ENCODE results near the gene IL16.

Gene IL16

DNA sequence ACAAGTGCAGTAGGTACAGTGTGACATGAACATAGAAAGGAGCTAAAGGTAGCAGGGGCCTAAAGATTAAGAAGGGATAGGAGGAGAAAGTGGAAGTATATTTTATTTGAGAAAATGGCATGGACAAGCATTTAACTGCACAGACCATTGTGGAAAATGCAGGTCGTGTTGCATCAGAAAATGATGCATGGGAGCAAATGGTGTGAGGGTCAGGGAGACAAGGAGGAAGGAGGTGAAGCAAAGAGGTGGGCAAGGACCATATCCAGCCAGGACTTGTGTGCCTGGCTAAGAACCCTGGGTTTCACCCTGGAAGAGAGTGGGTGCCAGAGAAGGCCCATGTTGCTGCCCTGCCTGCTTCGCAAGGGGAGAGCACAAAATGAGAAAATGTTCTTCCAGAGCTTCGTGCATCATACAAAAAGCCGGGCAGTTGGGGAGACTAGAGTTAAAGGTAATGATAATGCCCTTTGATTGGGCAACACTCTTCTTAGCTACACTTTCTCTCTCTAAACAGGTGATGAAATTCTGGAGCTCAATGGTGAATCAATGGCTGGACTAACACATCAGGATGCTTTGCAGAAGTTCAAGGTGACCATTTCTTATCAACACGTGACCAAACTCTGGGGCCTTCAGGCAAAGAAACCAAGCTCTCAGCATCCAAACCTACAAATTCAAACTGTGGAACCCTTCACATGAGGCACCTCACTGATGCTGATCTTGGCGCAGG lies 81.8 kb downstream of the IL16 start:
- no peak for DNase-seq

DNA sequence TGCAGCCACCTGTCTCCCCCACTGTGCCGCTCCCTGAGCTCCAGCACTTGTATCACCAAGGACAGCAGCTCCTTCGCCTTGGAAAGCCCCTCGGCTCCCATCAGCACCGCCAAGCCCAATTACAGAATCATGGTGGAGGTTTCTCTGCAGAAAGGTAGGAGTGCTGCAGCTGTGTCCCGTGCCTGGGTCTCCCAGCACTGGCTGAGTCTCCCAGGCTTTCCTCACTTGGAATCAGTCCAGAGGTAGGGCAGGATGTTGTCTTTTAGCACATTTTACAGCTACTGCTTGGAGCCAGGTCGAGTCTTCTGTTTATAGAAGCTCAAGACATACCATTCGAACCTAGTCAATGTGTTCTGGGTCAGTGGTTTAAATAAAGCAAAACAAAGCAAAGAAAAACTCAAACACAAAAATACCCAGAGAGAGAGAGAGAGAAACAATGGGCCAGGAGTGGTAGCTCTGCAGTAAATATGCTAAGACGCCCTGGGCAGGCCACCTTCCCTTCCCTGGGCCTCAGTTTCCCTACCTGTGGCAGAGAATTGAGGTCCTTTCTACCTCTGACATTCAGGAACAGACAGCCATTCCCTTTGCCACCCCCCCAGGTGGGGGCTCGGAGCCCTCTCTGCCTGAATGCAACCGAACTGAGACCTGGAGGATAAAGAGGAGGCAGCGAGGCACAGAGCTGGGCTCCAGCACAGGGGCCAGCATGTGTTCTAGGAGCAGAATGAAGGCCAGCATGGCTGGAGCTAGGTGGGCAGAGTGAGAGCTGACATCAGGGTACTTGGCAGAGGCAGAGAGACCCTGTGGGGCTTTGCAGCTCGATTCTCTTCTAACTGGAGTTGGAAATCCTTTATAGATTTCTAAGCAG lies 83.2 kb downstream of the IL16 start:
- DNase-seq: no peak

DNA sequence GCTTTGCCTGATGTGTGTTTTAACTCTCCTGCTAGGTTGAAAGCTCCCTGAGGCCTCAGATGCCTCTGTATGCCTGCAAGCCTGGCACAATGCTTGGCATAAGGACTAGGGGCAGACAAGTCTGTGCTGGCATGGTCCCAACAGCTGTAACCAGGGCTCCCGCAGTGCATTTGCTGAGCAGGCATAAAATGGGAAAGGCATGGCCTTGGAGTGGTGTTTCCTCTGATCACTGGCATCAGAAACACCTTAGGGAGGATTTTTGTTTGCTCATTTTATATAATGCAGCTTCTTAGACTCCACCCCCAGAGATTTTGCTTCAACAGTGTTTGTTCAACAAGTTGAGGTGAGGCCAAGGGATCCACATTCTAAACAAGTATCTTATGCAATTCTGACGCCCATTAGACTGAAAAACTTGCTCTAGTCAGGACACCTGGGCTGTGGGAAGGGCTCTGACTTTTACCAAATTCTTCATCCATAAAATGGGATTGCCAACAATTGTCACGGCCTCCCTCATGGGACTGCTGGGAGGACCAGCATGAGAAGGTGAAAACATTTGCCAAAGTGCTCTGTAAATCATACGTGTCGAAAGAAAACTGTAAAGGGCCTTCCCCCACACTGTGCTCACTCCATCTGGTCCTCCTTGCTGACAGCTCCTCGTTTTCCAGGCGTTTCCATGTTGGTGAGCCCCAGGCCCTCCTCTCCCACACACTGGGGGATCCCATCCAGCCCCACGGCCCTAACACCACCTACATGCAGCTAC lies 84.2 kb downstream of the IL16 start:
- DNase-seq: no peak

DNA sequence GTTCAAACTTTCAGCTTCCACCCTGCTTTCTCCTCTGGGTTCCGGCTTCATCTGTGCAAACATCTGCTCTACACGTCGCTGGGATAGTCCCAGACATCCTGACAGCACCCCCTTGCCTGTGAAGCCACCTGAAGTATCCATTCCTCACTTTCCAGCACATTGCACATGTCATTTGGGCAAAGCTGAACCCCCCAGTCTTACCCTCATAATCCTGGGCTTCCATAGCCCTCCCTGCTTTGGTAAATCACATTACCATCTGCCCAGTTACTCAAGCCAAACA lies 84.7 kb downstream of the IL16 start:
- no peak for DNase-seq

DNA sequence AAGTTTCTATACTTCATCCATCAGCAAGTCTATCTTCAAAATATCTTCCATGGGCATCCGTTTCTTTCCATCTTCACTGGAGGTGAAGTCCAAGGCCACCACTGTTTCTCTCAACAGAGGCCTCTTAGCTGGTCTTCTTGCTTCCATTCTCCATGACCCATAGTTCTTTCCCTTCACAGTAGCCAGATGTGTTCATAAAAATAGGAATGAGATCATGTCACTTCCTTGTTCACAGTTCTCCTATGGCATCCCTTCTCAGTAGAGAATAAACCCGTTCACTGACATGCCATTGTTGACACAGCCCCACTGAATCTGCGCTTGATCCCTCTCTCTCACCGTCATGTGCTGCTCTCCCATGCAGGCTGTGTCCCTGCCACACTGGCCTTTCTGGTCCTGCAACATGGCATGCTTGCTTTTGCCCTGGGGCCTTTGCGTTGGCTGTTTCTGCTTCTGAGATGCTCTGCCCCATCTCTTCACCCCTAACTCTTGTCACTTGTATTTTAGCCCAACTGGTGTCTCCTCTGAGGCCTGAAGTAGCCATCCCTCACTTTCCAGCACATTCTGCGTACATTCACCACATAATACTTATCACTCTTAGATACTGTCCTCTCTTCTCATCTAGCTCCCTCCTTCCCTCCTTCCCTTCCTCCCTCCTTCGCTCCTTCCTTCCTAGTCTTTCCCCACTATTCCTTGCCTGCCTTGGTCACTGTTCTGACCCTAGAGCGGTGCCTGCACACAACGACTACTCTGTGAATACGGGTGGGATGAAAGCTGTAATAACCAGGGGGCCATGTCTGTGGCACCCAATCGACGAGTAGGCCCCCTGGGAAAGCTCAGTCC lies 85.3 kb downstream of the IL16 start:
- DNase-seq: no peak

DNA sequence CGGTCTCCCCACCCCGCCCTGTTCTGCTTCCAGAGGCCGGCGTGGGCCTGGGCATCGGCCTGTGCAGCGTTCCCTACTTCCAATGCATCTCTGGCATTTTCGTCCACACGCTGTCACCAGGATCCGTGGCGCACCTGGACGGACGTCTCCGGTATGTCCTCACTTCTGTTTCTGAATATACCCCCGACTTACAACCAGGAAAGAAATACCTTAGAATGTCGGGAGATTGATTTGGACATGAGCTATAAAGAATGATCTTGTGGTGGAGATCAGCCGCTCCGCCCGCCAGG lies 85.9 kb downstream of the IL16 start:
- DNase-seq: no peak

DNA sequence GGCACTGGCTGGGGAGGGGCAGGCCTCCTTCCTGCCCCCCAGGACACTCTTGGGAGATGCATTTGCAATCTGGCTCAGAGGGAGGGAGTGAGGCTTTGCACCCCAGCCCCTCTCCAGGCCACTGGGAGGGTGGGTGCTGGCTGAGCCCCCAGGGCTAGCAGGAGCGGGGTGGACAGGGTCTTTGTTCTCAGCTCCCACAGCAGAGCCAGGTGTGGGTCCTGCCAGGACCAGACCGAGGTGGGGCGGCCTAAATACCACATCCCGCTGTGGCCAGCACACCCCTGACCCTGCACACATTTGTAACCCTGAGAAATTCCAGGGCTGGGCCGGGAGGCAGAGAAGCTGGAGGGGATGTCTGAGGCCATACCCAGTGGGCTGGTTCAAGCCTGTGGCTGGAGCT lies 86.2 kb downstream of the IL16 start:
- DNase-seq: no peak

DNA sequence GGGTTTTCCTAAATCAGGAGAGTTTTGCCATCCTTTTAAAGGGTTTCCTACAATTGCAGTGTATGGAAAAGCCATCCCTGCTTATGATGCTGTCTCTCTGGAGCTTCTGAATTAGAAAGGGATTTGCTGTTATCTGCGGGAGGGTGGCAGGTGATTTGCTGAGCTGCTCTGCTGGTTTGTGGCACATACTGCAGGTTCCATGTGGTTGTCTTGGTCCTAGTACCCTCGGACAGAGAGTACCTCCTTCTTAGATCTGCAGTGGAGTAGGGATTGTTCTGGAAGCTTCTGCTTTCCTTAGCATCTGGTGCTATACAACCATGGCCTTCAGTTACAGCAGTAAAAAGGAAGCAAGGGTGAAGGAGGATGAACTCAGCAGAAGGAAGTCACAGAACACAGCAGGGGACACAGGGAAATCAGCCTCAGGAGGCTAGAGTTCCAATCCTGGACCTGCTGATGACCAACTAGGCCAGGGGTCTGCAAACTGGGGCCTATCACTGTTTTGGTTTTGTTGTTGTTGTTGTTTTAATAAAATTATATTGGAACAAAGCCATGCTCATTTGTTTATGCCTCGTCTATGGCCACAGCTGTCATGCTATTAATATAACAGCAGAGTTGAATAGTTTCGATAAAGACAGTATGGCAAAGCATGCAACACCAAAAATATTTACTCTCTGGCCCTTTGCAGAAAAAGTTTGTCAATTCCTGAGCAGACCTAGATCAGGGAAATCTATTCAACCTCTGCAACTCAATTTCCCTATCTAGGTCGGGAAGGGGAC lies 87.8 kb downstream of the IL16 start:
- DNase-seq: no peak

DNA sequence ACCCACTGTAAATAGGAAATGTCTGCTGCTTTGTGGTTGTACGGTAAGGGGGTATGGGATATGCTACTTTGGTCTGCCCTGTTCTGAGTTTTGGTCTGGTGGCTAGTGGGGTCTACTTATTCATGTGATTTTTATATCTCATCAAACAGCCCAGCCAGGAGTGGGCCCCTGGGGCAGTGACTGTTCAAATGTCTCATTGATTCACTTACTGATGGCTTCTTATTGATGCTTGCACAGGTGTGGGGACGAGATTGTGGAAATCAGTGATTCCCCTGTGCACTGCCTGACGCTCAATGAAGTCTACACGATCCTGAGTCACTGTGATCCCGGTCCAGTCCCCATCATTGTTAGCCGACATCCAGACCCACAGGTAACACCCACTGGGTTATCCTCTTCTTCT lies 88.8 kb downstream of the IL16 start:
- DNase-seq: no peak

DNA sequence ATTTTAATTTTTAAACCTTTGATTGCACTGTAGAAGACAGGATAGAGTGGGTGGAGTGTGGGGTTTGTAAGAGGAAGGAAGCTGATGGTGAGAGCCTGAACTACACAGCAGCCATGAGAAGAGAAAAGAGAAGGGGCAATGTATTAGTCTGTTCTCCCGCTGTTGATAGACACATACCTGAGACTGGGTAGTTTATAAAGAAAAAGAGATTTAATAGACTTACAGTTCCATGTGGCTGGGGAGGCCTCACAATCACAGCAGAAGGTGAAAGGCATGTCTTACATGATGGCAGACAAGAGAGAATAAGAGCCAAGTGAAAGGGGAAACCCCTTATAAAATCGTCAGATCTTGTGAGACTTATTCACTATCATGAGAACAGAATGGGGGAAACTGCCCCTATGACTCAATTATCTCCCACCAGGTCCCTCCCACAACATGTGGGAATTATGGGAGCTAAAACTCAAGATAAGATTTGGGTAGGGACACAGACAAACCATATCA lies 90.0 kb downstream of the IL16 start:
- DNase-seq: peak; percentile 47

DNA sequence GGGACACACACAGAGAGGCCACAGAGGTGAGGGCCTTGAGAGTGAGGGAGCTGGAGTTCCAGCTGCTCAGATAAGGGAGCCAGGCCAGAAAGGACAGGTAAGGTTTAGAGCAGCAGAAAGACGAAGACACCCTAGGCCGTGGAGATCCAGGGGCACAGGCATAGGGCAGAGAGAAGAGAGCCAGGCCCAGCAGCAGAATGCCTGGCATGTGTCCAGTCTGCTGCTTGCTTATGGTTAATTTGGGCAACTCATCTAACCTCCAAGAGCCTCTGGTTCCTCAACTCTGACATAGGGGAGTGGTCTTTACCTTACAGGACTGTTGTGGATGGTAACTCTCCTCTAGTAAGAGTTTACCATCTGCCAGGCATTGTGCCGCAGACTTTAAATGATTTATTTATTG lies 91.4 kb downstream of the IL16 start:
- no peak for DNase-seq

DNA sequence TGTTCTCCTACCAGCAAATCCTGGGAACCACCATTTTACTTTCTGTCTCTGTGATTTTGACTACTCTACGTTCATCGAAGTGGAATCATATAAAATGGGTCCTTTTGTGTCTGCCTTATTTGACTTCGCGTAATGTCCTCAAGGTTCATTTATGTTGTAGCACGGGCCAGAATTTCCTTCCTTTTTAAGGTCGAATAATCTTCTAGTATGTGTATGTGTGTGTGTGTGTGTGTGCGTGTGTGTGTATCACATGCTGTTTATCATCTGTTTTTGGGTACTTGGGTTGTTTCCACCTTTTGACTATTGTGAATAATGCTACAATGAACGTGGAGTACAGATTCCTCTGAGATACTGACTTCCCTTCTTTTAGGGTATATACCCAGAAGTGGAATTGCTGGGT lies 91.9 kb downstream of the IL16 start:
- DNase-seq: no peak

DNA sequence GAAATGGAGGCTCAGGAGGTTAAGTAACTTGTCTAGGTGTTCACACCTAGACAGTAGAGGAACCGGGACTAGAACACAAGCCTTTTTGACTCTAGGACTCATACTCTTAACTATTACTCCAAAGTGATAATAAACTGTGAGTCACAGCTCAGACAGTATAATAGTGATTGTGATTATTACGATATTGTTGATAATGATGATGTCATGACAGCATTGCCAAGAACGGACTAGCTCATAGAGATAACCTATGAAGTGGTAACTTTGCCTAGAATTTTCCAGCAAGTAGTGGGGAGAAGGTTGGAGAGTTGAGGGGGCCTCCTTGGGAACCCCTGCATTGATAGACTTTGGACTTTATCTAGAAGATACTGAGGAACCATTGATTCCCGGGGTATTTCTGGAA lies 93.2 kb downstream of the IL16 start:
- DNase-seq: no peak

DNA sequence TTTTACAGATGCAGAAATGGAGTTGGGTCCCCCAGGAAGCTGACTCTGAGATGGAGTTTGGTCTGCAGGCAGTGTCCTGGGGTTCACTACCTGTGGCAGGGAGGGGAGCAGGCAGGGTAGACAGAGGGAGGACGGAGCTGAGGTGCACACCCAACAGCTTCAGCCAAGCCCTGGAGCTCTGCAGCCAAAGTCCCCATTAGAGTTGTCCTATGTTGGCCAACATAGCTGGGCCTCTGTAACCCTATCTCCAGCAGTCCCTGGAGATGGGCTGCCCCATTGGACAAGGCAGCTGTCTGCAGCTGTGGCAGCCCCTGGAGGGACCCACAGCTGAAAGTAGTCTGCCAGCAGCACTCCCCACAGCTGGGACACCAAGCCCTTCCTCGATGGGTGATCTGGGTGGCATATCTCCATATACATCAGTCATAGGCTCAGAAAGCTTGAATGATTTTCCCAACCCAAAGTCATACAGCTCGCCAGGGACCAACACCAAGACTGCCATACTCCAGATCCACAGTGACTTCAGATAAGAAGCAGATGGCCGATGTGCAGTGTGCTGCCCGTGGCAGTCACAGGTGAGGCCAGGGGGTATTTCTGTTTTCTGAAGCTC lies 95.3 kb downstream of the IL16 start:
- no peak for DNase-seq

DNA sequence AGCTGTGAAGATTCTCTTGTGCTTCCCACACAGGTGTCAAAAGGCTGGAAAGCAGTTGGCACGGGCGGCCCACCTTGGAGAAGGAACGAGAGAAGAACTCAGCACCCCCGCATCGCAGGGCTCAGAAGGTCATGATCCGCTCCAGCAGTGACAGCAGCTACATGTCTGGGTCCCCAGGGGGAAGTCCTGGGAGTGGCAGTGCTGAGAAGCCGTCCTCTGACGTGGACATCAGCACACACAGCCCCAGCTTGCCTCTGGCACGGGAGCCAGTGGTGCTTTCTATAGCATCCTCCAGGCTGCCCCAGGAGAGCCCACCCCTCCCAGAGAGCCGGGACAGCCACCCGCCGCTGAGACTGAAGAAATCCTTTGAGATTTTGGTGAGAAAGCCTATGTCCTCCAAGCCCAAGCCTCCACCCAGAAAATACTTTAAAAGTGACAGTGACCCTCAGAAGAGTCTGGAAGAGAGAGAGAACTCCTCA lies 95.9 kb downstream of the IL16 start:
- DNase-seq: peak; percentile 49

DNA sequence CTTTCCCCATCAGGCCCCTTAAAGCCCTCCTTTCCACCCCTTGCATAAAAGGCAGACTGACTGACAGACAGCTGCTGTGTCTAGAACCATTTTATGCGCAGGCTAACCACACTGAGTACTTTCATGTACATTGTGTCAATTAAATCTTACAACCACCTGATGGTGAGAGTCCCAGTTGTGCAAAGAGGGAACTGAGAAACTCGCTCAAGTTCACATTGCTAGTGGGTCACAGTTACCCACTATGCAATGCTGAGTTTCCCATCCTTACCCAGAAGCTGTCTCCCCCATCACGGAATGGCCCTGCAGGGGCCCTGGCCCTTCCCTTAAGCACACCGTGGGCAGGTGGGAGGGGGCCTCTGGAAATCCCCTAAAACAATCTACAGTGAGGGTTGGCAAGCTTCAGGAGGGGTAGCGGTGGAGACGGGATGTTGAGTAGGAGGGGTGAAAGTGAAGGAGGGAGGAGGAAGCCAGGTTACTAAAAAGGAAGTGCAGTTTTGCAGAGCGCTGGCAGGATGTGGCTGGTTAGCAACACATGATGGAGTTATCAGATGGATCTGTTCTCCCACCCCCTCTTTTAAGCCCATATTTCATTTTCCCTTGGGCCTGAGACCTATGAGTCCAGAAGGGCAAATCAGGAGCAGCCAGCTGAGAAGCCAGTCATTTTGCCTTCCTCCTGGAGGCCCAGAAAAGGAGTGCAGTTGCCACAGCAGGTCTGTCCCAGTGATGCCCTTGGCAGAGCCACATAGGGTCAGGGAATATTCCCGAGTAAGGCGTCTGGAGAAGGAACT lies 97.2 kb downstream of the IL16 start:
- DNase-seq: peak; percentile 85

DNA sequence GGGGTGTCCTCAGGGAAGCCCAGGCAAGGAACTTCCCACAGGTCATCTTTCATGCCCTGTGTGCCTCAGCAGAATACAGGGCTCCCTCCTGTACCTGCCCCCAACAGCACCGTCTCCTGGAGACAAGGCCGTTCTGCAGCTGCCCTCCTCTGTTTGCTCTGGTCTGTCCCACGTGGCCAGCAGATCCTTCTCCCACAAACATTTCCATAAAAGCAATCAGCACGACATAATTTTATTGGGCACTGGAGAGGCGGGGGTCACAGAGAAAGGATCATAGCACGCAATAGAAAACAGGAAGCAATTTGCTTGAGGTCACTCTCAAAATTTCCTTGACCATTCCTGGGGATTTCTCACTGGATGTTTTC lies 97.8 kb downstream of the IL16 start:
- DNase-seq: no peak

DNA sequence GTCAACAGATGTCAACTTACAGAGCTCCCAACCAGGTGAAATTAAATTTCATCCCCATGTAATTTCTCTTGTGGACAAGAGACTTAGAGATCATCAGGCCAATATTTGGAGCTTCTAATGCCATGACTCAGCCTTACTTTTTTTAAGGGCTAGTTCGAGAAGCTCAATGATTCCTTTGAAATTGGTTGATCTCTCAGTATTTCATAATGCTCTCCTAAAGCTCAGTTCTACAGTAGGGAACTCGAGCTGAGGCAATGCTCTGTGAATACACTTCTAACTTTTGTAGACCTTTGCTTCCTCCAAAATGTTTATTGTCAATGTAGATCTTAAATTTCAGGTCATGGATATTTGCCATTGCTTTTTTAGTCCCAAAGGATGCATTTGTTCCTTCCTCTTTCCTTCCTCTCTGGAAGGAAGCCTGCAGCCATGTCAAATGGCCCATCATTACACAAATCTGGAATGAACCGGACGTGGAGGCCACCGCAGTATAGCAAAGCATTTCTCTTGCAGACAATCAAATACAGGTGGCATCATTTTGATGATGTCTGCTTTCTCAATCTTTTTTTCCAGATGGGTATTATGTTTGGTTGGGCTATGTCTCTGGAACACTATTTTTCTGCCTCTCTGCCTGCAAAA lies 98.9 kb downstream of the IL16 start:
- no peak for DNase-seq

DNA sequence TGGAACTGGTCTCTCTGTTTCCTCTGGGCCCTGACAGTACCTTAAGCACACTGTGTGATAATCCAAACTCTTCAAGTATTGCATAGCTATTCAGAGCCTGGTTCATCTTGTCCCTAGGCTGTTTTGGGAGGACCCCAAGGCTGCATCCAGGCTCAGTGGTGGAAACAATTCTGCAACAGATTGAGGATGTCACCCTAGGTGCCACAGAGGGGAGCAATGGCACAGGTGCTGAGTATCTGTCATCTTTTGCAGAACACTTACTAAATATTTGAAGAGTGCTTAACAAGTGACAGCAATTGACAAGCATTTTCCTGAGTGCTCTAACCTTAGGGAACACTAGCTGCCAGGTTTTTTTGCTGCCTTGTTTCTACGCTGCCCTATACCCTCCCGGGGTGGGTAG lies 99.5 kb downstream of the IL16 start:
- DNase-seq: no peak

DNA sequence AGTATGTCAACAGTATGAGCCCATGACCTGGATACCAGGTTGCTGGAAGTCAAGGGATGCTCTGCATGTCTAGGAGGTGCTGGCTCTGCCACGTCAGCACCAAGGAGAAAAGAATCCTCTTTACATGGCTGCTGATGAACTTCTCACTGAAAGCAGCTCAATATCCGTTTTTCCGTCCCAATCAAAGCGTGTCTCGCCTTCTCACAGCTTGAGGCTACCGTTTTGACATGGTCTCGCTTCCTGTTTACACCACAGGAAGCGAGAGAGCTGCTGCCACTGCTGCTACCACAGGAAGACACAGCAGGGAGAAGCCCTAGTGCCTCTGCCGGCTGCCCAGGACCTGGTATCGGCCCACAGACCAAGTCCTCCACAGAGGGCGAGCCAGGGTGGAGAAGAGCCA lies 100.0 kb downstream of the IL16 start:
- DNase-seq: peak; percentile 84

Measured in CD4-positive, alpha-beta T cell treated with Interleukin-4 for 4 hours (primary cell).